Measurements from ENCODE around the gene MALL.
A peak's percentile ranks its signal among the peaks of the same experiment; 100 is the strongest.
"Not testable (repeated sequence)": the region's sequence is repeated elsewhere in the genome, so short reads cannot be mapped to it uniquely, and the experiment has no call there.

MALL gene

DNA sequence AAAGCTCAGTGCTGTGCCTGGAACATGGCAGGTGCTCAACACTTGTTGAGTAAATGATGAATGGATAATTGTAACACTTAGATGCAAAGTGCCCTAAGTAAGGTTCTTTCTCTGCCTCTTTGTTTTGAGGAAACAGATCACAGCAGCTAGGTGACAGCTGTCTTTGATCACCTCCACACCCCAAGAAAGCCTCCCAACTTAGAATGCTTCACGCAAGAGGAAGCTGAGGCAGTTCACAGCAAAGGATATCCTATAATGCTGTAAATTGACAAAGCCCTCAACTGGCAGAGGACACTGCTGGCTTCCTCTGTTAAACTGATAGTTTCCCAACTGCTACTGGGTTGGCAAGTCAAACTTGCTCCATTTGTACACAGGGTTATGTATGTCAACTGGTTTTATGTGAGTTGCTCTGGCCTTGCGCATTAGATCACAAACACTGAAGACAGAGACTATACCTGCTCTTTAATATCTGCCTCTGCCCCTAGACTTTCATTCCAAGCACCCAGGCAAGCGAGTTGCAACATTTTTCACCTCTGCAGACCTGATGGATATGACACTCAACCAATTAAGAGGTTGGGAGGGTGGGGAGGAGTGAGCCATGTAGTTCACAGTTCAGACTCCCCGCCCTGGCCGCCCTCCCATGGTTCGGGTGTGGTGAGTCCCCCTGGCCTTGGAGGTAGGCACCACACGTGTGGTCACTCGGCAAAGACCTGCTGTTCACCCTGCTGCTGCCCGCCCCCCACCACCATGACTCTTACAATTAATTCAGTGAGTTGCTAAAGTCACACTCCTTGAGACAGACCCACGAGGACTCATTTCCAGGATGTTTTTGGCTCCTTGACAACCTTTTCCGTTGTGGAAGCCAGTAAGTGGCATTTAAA lies 4.8 kb upstream of the MALL start:
- no peak for DNase-seq

DNA sequence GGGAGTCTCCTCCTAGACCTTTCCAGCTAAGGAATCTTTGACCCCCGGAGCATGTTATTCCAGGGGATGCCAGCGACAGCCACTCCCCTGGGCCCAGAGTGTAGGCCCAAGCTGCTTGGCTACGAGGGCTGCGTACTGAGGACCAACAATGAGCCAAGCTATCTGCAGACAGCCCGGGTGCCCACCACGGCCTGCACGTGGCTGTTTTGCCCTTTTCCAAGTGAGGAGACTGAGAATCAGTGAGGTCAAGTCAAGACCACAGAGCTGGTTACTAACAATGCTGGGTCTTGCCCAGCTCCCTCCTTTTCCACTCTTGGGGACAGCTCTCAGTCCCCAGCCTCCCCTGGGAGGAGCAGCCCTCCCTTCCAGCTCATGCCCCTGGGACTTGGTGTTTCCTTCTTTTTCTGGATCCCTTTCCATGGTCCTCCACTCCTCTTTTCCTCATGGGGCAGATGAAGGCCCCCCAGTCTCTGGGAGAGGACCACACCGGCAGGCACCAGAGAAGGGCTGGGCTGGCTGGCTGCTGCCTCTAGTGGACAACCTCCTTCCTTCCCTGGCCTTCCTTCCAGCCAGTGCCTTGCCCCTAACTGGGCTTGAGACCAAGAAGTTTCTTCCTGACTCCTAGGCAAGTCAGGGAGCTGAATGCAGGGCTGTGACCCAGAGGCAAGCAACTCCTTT lies 550 bp upstream of the MALL start:
- DNase-seq, result peak; percentile 5

DNA sequence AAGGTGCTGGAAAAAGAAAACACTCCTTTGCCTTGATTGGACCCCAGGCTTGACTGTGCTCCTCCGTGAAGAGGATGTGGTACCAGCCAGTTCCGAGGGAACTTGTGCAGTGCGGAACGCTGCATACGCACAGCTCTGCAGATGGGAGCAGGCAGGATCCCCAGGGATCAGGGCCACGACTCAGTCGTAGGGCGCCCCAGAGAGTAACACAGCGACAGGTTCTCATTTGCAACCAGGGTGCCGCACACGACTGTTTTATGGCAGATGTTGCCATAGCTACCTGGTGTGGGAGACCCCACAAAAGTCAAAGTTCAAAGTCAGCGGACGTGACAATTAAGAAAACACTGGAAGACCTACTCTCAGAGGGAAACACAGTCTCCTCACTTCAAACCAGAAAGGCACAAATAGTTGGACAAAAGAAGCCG lies 779 bp downstream of the MALL start:
- no peak for DNase-seq

DNA sequence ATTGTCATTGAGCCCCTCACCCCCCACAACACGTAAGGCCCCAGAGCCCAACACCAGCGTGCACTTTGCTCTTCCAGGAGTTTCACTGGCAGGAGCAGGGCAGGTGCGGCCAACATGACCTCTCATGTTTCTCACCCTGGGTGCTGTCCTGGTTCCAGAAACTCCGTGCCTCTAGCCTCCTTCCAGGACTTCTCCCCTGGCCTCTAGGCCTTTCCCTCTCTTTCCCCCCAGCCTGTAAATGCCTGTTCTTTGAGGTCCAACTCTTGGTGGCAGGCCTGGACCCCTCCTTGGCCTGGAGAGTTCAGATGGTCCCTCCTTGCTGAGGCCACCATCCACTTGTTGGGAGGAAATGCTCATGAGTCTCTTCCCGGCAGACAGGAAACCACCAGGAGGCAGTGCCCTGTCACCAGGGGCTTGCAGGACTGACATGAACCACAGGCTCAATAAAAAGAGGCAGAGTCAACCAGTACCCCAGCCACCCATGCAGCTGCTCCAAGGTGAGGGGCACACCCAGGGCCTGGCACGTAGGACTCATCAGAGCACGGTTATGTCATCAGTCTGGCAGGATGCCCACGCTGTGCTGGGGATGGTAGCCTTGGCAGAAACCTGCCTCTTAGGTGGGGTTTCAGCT lies 1.5 kb downstream of the MALL start:
- no peak for DNase-seq

DNA sequence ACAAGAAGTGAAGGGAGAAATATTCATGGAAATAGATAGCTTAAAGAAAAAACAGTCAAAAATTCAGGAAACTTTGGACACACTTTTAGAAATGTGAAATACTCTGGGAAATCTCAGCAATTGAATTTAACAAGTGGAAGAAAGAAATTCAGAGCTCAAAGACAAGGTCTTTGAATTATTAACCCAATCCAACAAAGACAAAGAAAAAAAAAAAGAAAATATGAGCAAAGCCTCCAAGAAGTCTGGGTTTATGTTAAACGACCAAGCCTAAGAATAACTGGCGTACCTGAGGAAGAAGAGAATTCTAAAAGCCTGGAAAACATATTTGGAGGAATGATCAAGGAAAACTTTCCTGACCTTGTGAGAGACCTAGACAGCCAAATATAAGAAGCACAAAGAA lies 7.3 kb downstream of the MALL start:
- DNase-seq, result not testable (repeated sequence)

DNA sequence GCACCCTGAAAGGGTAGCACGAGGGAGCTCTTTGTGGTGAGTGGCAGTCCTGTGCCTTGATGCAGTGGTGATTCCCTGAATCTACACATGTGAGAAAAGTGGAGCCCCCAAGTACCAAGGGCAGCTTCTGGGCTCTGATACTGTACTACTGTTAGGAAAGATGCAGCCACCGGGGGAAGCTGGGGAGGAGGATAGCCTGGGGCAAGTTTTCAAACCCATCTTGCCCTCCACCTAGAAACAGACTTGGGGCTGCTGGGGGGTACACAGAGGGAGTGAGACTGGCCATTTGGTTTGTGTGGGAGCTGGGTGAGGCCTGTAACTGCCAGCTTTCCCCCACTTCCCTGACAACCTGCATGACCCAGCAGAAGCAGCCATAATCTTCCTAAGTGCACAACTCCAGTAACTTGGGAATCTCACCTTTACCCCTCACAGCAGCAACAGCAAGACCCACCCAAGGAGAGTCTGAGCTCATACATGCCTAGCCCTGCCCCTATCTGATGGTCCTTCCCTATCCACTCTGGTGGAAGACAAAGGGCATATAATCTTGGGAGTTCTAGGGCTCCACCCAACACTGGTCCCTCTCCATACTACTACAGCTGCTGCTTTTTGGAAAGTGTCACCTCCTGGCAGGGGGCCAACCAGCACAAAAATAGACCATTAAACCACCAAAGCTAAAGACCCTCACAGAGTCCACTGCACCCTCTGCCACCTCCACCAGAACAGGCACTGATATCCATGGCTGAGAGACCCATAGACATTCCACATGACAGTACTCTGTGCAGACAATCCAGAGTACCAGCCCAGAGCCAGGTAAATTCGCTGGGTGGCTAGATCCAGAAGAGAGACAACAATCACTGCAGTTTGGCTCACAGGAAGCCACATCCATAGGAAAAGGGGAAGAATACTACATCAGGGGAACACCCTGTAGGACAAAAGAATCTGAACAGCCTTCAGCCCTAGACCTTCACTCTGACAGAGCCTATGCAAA lies 8.2 kb downstream of the MALL start:
- DNase-seq, result no peak

DNA sequence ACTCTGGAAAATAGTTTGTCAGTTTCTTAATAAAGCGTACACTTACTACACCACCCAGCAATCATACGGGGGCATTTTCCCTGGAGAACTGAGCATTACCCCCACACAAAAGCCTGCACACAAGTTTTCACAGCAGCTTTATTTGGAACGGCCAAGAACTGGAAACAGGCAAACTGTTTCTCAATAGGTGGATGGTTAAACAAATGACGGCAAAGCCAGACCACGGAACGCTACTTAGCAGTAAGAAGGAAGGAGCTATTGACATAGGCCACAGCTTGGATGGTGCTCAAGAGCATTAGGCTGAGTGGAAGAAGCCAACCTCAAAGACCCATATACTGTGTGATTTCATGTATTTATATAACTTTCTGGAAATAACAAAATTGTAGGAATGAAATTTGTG lies 9.0 kb downstream of the MALL start:
- no peak for DNase-seq

DNA sequence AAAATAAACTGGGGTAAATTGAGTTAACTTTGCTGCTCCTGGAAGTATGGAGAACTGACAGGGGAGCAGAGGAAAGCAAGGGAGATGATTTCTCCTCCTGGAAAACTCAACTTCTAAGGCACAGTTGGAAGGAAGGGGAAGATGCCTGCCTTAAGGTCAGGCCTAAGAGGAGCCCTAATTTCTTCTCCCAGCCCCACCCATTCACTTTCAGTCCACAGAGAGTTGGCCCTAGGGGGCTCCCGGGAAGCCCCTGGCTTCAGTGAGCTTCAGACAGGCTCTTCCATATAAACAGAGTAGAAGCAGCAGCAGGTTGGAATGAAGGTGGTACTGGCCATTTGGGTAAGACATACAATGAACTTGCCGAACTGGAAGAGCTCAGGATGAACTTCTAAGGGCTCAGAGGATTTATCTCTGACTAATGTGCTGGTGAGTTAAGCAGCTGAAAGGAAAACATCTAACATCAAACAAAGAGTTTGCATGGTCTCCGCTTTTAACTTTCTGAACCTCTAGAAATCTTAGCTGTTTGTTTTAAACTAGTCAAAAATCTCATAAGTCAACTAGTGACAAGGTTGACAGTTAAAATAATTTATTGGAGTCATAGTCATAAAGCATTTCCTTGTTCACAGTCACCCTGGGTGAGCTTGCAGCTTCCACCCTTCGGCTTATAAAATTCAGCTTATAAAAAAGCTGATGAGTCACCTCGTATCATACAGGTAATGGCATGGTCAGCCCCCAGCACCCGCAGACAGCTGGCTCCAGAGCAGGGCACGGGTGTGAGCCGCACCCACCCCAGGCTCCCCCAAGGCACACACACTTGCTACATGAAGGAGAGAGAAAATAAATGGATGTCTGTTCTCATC lies 9.8 kb downstream of the MALL start:
- DNase-seq, result no peak

DNA sequence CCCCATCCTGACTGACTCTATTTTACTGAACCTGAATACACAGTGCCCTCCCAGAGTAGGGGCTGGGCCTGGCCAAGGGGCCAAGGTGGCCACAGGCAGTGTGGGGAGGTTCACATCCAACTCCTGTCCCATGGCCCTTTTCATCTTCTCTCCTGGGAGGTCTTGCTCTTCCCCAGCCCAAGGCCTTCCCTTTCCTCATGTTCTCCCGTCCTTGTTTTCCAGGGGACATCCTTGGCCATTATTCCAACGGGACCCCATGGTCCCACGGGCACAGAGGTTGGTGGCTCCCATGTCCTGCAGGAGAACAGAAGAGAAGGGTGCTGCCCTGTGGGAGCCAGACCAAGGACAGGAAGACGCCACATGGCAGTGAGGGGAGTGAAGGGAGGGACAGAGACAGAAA lies 10.4 kb downstream of the MALL start:
- no peak for DNase-seq

DNA sequence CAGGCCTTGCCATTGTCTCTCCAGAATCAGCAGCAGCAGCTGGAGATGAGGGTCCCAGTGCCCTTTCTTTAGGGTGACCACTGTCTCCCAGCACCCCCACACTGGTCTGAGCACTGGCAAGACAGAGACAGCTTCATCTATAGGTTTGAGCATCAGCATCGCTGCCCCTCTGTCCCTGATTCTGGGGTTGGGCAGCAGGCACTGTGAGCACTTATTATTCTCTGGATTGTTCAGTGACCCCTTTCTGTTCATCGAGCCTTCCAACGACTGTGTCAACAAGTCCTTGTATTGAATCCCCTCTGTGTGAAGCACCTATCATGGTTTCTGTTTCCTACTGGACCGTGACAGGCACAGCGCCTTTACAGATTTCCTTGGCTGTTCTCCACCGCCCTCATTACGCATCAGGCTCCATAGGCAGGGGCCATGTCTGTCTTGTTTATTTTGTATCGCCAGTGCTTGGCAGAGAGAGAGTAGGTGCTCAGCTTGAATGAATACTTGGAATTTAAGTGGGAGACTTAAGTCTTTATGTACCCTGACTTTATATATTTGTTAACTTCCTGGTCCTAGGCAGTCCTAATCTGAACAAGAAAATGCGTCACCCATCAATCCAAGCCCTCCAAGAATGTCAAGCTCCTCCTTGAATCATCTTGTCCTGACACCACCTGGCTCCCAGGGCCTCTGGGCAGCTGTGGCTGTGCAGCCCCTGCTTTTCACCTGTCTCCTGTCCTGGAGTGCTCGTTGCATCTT lies 11.4 kb downstream of the MALL start:
- DNase-seq, result no peak

DNA sequence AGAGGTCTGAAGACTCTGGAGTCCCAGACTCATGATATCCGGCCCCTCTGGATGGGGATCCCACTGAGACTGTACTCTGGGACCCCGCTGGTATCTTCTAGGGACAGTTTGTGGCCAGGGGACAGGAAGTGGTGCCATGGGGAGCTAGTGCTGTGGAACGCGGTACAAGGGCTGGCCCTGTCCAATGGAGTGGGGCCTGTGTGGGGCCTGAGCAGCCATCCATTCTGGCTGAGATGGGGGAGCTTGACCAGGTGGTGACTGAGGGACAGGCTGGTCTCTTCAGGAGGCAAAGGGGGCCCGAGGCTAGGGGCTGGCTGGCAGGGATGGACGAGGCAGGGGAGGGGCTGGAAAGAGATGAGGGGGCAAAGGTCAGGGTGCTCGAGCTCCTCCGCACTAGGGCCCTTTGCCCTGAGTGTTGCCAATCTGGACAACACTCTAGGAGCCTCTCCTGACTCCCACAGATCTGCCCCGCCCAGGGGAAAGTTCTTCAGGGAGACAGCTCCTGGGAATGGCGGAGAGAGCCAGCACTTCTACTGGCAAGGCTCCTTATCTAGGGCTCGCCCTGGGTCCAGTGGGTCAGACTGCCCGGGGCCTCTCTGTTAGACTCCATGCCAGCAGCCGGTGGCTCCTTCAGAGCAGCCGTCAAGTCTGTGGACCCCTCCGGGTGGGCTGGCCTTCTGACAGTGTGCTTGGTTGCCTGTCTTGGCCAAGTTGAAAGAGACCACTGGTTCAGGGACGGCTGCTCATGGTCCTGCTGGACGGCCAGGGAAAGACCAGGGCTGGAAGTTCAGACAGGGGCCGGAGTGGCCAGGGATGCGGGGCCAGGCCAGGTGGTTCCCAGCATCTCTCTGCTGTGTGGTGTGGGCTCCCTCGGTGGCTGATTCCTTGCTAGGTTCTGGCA lies 12.3 kb downstream of the MALL start:
- DNase-seq, result no peak

DNA sequence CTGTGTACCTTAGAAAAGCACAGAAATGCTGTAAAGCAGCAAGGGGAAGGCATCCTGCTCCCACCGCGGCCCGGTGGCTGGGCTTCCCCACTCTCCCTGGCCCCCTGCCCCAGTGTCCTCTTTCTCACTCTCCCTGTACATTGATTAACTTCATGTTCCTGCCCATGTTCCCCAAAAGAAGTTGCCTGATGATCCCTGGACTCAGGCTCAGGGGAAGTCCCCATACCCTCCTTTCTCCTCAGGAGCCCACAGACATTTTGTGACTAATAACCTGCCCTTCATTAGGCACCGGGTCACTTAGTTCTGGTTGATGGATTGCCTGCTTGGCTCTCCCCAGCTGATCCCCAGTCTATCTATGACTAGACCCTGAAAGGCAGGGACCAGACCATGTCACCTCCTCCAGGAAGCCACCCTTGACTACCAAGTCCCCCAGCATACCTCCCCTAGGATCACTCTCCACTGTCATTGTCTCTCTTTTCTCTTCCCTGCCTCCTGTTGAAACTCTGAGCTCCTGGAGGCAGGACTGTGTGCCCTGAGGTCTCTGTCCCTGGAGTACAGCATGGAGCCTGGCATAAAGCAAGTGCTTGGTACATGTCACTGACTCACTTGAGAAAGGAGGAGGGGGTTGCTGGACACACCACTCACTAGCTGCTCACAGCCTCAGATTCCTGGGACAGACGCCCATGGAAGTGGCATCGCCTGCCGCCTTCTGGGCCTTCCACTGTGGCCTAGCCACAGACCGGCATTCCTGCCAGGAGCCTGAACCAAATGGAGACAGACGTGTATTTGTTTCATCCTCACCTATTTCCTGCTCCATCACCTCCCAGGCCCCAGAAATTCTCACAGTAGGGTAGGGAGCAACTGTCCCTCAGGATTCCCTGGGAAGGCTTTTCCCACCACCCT lies 13.5 kb downstream of the MALL start:
- DNase-seq, result no peak

DNA sequence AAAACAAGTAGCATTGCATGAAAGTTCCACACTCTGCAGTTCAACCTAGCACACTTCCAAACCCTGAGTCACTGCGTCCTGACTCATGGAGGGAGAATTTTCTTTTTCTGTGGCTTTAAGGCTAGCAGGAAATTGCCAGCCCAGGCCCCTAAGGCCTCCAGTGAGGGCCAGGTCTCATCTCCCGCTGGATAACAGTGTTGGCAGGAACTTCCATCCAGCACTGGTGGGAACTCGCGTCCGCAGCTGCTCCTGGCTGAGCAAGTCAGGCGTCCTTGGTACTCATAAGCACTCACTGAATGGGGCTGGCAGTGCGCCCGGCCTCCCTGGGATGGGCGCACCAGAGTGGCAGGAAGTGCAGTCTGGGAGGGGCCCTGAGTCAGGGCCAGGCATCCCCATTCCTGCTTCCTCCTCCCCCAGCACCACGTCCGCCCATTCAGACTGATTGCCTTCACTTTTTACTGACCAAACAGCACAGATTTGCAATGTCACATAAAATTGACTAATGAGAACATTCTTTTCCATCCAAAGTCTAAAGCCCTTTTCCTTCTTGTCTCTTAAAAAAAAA lies 14.3 kb downstream of the MALL start:
- peak; percentile 62 for DNase-seq

DNA sequence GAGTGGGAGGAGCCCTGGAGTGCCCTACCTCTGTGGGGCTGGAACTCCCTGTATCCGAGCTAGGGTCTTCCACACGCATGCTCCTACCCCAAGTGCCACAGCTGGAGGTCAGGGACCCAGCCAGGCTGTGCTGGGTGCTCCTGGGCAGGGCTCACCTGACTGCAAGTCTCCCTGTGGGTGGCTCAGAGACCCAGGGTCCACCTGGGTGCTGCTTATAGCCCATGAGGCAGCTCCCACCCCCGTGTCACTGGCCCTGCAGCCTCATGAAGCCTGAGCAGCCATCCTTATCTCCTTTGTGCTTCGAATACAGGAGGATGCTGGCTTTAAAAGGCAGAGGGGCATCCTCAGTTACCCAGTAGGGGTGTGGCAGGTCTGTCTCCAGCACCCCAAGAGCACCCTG lies 14.7 kb downstream of the MALL start:
- not testable (repeated sequence) for DNase-seq

DNA sequence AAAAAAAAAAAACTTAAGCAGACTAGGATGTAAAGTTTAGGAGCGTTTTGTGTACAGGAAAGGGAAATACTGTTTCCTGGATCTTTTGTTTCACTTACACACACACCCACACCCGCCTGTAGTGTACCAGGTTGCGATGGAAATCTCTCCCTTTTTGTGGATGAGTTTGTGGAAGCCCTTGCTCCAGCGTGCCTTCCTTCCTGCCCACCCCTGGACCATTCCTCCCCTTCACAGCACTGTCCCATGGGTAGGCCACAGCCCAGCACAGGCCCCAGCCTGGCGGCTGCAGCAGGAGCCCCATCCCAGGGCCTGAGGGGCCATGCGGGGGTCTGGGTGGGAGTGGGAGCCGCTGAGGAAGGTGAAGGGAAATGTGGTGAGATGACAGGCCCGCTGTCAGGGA lies 15.1 kb downstream of the MALL start:
- DNase-seq, result no peak

DNA sequence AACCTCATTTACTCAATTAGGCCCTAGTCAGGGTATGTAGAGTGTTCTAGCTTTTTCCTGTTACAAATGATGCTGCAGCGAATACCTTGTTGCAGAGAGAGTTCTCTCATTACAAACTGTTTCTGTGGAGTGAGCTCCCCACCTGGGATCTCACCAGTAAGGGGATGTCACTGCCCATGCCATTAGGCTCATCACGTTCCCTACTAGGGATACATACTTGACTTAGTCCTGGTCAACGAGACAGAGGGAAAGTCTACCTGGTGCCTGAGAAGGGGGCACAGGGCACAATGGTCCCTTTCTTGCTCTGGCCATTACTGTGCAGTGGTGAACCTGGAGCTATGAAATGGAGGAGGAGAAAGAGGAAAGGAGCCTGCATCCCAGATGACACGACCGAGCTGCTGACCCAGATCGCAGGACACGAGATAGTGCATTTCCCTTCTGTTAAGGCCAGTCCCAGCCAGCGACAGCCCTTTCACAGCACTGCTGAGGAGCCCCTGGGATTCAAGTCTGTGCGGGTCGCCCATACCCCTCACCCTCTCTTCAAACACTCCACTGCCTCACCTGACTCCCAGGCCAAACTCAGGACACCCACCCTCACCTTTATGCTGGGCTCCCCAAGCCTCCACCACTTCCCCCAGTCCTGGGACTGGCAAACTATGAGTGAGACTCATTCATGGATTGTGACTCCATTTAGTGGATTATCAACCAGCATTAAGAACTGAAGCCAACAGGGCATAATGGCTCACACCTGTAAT lies 16.0 kb downstream of the MALL start:
- DNase-seq, result no peak

DNA sequence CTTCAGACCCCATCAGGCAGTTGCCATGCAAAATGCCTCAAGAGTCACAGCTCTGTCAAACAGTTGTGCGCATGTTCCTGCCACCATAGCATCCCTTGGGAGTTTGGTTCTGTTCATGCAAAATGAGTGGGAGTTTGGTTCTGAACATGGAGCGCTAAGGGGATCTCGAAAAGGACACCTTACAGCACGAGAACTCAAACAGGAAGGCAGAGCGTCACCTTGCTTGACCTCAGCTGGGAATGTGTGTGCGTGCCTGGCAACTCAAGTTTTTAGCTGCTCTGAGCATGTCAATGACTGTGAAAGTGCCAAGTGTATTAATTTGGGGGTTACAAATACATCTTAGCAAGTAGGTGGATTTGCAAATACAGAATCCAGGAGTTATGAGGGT lies 16.6 kb downstream of the MALL start:
- no peak for DNase-seq
